SU-DHL-6 (cell line): Measurements from ENCODE around the gene ADPGK.

ENCODE experiments used
- H2AFZ ChIP-seq: fragments of 200-600 bp; sonication (generic); 2 replicates; pipeline ENCODE4 v1.6.1; 2014; ENCODE audit warnings: low read depth, mild to moderate bottlenecking, moderate library complexity, mixed read lengths, antibody characterized with exemption, low read length; ENCODE audit not compliant: severe bottlenecking
- H3F3A ChIP-seq: fragments of 200-600 bp; shearing (Covaris generic); 2 replicates; pipeline ENCODE4 v1.6.0; 2016; ENCODE audit warnings: antibody characterized with exemption, mild to moderate bottlenecking; ENCODE audit not compliant: insufficient read depth
- H3K27ac ChIP-seq: fragments of 200-600 bp; sonication (generic); 2 replicates; pipeline ENCODE4 v1.5.1; 2016; ENCODE audit warnings: low read depth, mild to moderate bottlenecking, low read length, moderate library complexity, mixed read lengths
- H3K27me3 ChIP-seq: fragments of 200-600 bp; sonication (generic), shearing (Covaris generic); 2 replicates; pipeline ENCODE4 v1.6.0; 2014; ENCODE audit warnings: mild to moderate bottlenecking, low read length
- H3K36me3 ChIP-seq: fragments of 200-600 bp; sonication (generic); 2 replicates; pipeline ENCODE4 v1.6.1; 2014; ENCODE audit warnings: mild to moderate bottlenecking, low read length, mixed read lengths
- H3K4me2 ChIP-seq: fragments of 300-600, 200-600 bp; shearing (Covaris generic), sonication (generic); 2 replicates; pipeline ENCODE4 v1.6.0; 2014; ENCODE audit warnings: low read length, low read depth, mild to moderate bottlenecking; ENCODE audit not compliant: poor library complexity, severe bottlenecking
- H3K4me3 ChIP-seq: fragments of 200-600 bp; sonication (generic); 2 replicates; pipeline ENCODE4 v1.5.1; 2014; ENCODE audit warnings: antibody characterized with exemption, low read length, mild to moderate bottlenecking, mixed read lengths; ENCODE audit not compliant: insufficient read depth, poor library complexity, severe bottlenecking
- H3K79me2 ChIP-seq: fragments of 200-600 bp; sonication (generic); 2 replicates; pipeline ENCODE4 v1.6.1; 2014; ENCODE audit warnings: mild to moderate bottlenecking, low read length, moderate library complexity; ENCODE audit not compliant: insufficient read depth
- H3K9ac ChIP-seq: fragments of 200-600 bp; sonication (generic); 2 replicates; pipeline ENCODE4 v1.7.0; 2014; ENCODE audit warnings: mild to moderate bottlenecking, low read length
- H3K9me2 ChIP-seq: fragments of 200-600 bp; sonication (generic); replicated peaks from 2 replicates; pipeline ENCODE4 v1.6.1; 2014; ENCODE audit warnings: low read length; ENCODE audit not compliant: insufficient read depth
- H3K9me3 ChIP-seq: fragments of 200-600 bp; sonication (generic); 2 replicates; pipeline ENCODE4 v1.6.1; 2014; ENCODE audit warnings: low read length, mixed read lengths; ENCODE audit not compliant: insufficient read depth
- H4K20me1 ChIP-seq: fragments of 200-600 bp; sonication (generic); 2 replicates; pipeline ENCODE4 v1.6.1; 2014; ENCODE audit warnings: low read depth, mild to moderate bottlenecking, antibody characterized with exemption, low read length, moderate library complexity, mixed read lengths
- CTCF ChIP-seq: fragments of 200-600 bp; sonication (generic); IDR thresholded peaks from one replicate; pipeline ENCODE4 v1.5.1; 2017; ENCODE audit warnings: antibody characterized with exemption, mild to moderate bottlenecking, low read length, moderate library complexity; ENCODE audit not compliant: insufficient read depth, poor library complexity, severe bottlenecking
- EZH2phosphoT487 ChIP-seq: fragments of 200-600 bp; sonication (generic), shearing (Covaris generic); conservative IDR thresholded peaks from 2 replicates; pipeline ENCODE4 v1.6.1; 2018; ENCODE audit warnings: mild to moderate bottlenecking, antibody characterized with exemption, low read length, moderate library complexity, mixed read lengths

Gene ADPGK

GRCh38 chr15:72754096-72754495 is 29.5 kb downstream of the ADPGK start:
- Histone ChIP-seq H3K9me3 (no peaks in the 10 kb centered on the region), H3K9ac (no peak overlapping the region), H2AFZ (no peak overlapping the region), H4K20me1 (no peaks in the 10 kb centered on the region), H3K27me3 (no peaks in the 10 kb centered on the region), H3K79me2 (no peaks in the 10 kb centered on the region), H3K9me2 (no peaks in the 10 kb centered on the region), H3K36me3 (peaks cover 14% of the 10 kb centered on the region), H3F3A (no peaks in the 10 kb centered on the region), H3K4me2 (no peak overlapping the region), H3K4me3 (no peak overlapping the region), H3K27ac (no peak overlapping the region)
- no peak for TF ChIP-seq EZH2phosphoT487
- TF ChIP-seq CTCF: no peak

DNA sequence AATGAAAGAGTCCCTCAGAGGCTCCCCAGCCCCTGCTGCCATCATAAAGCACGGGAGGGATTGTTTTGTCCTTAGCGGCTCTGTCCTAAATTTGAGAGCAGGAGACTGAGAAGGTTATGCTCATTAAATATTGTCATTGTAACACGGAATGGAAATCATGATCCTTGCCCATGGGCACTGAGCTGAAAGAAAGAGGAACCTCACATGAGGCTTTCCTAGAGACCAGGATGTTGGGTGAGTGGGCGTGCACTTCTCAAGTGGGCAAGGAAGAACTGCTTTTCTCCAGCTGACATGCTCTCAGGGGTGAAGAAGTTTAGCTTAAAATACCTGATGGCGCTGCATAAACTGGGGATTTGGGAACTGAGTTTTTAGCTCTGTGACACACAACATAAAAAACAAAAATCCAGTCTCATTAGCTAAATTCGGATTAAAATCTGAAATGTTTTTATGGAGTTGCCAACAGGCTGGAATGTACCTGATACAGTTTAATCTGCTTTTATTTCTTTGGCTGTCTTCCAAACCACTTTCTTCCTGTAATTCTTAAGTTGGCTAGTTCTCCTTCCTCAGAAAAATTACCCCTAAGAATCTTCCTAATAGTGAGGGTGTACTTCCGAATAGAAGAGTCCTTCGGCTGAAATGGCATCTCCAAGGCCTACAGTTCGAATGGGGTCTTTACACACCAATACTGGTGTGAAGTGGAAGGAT is 31.7 kb downstream of the ADPGK start:
- no peaks in the 10 kb centered on the region for H4K20me1 ChIP-seq
- no peak overlapping the region for H3K4me2 ChIP-seq
- H3K27me3 ChIP-seq: no peaks in the 10 kb centered on the region
- H3K4me3 ChIP-seq: no peak overlapping the region
- H3K27ac ChIP-seq: no peak overlapping the region
- no peaks in the 10 kb centered on the region for H3K9me3 ChIP-seq
- peaks cover 14% of the 10 kb centered on the region for H3K36me3 ChIP-seq
- no peaks in the 10 kb centered on the region for H3K9me2 ChIP-seq
- TF ChIP-seq EZH2phosphoT487: no peak
- TF ChIP-seq CTCF: no peak
- no peak overlapping the region for H3K9ac ChIP-seq
- H3F3A ChIP-seq: no peaks in the 10 kb centered on the region
- no peaks in the 10 kb centered on the region for H3K79me2 ChIP-seq
- H2AFZ ChIP-seq: no peak overlapping the region

GRCh38 chr15:72749700-72750099 is 33.9 kb downstream of the ADPGK start:
- Histone ChIP-seq H3K9ac (no peak overlapping the region), H3K9me3 (no peaks in the 10 kb centered on the region), H3K27ac (no peak overlapping the region), H3K4me3 (no peak overlapping the region), H3K9me2 (no peaks in the 10 kb centered on the region), H4K20me1 (no peaks in the 10 kb centered on the region), H3K36me3 (peaks cover 7% of the 10 kb centered on the region; the same call in 1 of the 2 replicates), H2AFZ (no peak overlapping the region), H3K4me2 (no peak overlapping the region), H3K27me3 (no peaks in the 10 kb centered on the region), H3F3A (no peaks in the 10 kb centered on the region), H3K79me2 (no peaks in the 10 kb centered on the region)
- TF ChIP-seq EZH2phosphoT487 (no peak), CTCF (no peak)
